Endodermal cell (in vitro differentiated cells): ENCODE data around the gene TEX261. TPM values are rescaled to one million over a fixed set of nuclear protein-coding genes. Genes with fewer than 3 reads are reported as not detected.

ENCODE experiments used
- DNase-seq: peaks from one replicate; pipeline ENCODE4 v3.0.0-alpha.2; 2017
- H3K27ac ChIP-seq: 2 replicates; pipeline ENCODE4 v1.5.1; 2013; ENCODE audit warnings: mild to moderate bottlenecking, low read depth, low read length, moderate library complexity
- H3K27me3 ChIP-seq: 2 replicates; pipeline ENCODE4 v1.6.1; 2013; ENCODE audit warnings: mild to moderate bottlenecking, low read length, moderate library complexity; ENCODE audit not compliant: insufficient read depth, control insufficient read depth, poor library complexity, severe bottlenecking
- H3K36me3 ChIP-seq: 2 replicates; pipeline ENCODE4 v1.7.0; 2013; ENCODE audit warnings: mild to moderate bottlenecking, low read length, moderate library complexity; ENCODE audit not compliant: control insufficient read depth, insufficient read depth
- H3K4me1 ChIP-seq: one replicate; pipeline ENCODE4 v1.7.0; 2013; ENCODE audit warnings: low read length; ENCODE audit not compliant: control insufficient read depth, insufficient read depth
- H3K4me3 ChIP-seq: 2 replicates; pipeline ENCODE4 v1.5.1; 2013; ENCODE audit warnings: mild to moderate bottlenecking, low read length, moderate library complexity
- H3K9ac ChIP-seq: 2 replicates; pipeline ENCODE4 v1.6.1; 2013; ENCODE audit warnings: mild to moderate bottlenecking, low read length, moderate library complexity; ENCODE audit not compliant: poor library complexity, severe bottlenecking; ENCODE audit errors: extremely low read depth
- H3K9me3 ChIP-seq: 2 replicates; pipeline ENCODE4 v1.6.1; 2013; ENCODE audit warnings: mild to moderate bottlenecking, low read length, moderate library complexity; ENCODE audit not compliant: control insufficient read depth
- H3K27ac Mint-ChIP-seq: 2 replicates; pipeline ENCODE4 v1.8.0; 2020; ENCODE audit warnings: mixed read lengths
- H3K27me3 Mint-ChIP-seq: 2 replicates; pipeline ENCODE4 v1.8.0; 2021; ENCODE audit warnings: mild to moderate bottlenecking, mixed read lengths; ENCODE audit not compliant: insufficient read depth
- H3K36me3 Mint-ChIP-seq: 2 replicates; pipeline ENCODE4 v1.8.0; 2020; ENCODE audit warnings: low read depth, mixed read lengths
- H3K4me1 Mint-ChIP-seq: 2 replicates; pipeline ENCODE4 v1.8.0; 2020; ENCODE audit warnings: mixed read lengths
- H3K4me3 Mint-ChIP-seq: 2 replicates; pipeline ENCODE4 v1.8.0; 2020; ENCODE audit warnings: mild to moderate bottlenecking, moderate library complexity, mixed read lengths
- H3K9me3 Mint-ChIP-seq: 2 replicates; pipeline ENCODE4 v1.8.0; 2020; ENCODE audit warnings: mild to moderate bottlenecking, mixed read lengths
- CTCF ChIP-seq: fragments of 200-600 bp; sonication (generic); conservative IDR thresholded peaks from 2 replicates; pipeline ENCODE4 v1.5.0; 2021; ENCODE audit warnings: antibody characterized with exemption, mild to moderate bottlenecking
- WGBS, 2 experiments: methylation state at CpG; one replicate each; pipeline versions ENCODE4 v1.1.5 to v1.1.7; 2013; ENCODE audit warnings: missing lambda C conversion rate in 2 of 2, mixed read lengths in 1 of 2; ENCODE audit not compliant: insufficient coverage in 1 of 2, insufficient read length in 1 of 2; 5-methylcytosine and 5-hydroxymethylcytosine counted together
- total RNA-seq, 2 donors: library from RNA; stranded (reverse); fragmentation: NEBNext Ultra II Directional in 1 of 2; extraction: Animal tissue kit (Norgen Biotek cat#: 25700) in 1 of 2; gene quantifications; 2 replicates in 1 of 2; 3 replicates in 1 of 2; pipeline ENCODE4 v1.2.1, GENCODE V29; 2021

Gene TEX261
- total RNA-seq, 2 donors from 2014 or later = 13.3 to 19.9 TPM

GRCh38 chr2:70981866-70982810, 12.5 kb downstream of the TEX261 start:
- Histone ChIP-seq H3K9ac (no peak overlapping the region), H3K36me3 (peaks cover 14% of the 10 kb centered on the region), H3K4me1 (peaks cover 3% of the 10 kb centered on the region), H3K27me3 (peaks cover 20% of the 10 kb centered on the region), H3K27ac (no peak overlapping the region), H3K4me3 (no peak overlapping the region), H3K9me3 (no peaks in the 10 kb centered on the region)
- H3K4me3 Mint-ChIP-seq = no peak overlapping the region
- no peak overlapping the region for H3K27ac Mint-ChIP-seq
- DNase-seq = peak; percentile 35
- WGBS, 2 experiments = 92 to 95% methylated on average over 11 to 14 of the region's 14 CpGs
- H3K36me3 Mint-ChIP-seq = peaks cover 14% of the 10 kb centered on the region
- no peaks in the 10 kb centered on the region for H3K9me3 Mint-ChIP-seq
- H3K4me1 Mint-ChIP-seq = no peaks in the 10 kb centered on the region
- no peak for TF ChIP-seq CTCF
- peaks cover 19% of the 10 kb centered on the region for H3K27me3 Mint-ChIP-seq

GRCh38 chr2:70981421-70981820, 13.3 kb downstream of the TEX261 start:
- Histone ChIP-seq H3K4me3 (no peak overlapping the region), H3K27ac (no peak overlapping the region), H3K27me3 (peaks cover 20% of the 10 kb centered on the region), H3K9me3 (no peaks in the 10 kb centered on the region), H3K36me3 (peaks cover 9% of the 10 kb centered on the region), H3K9ac (no peak overlapping the region), H3K4me1 (peaks cover 5% of the 10 kb centered on the region)
- Mint-ChIP-seq H3K27ac (no peak overlapping the region), H3K36me3 (peaks cover 7% of the 10 kb centered on the region), H3K27me3 (peaks cover 19% of the 10 kb centered on the region), H3K4me3 (no peak overlapping the region), H3K9me3 (no peaks in the 10 kb centered on the region), H3K4me1 (peaks cover 2% of the 10 kb centered on the region)
- WGBS, 2 experiments = 90% methylated on average over 2 of the region's 2 CpGs; no CpG with 5 or more reads in 1 of the 2 experiments
- TF ChIP-seq CTCF = no peak
- DNase-seq = peak; percentile 25

GRCh38 chr2:70979626-70980025, 15.0 kb downstream of the TEX261 start:
- H3K4me1 Mint-ChIP-seq = peaks cover 16% of the 10 kb centered on the region
- H3K36me3 Mint-ChIP-seq = no peaks in the 10 kb centered on the region
- H3K9me3 Mint-ChIP-seq = no peaks in the 10 kb centered on the region
- WGBS, 2 experiments = 91 to 100% methylated on average over 1 to 9 of the region's 9 CpGs
- peak overlapping the region; percentile 58 for H3K4me3 Mint-ChIP-seq
- Histone ChIP-seq H3K27ac (no peak overlapping the region), H3K4me1 (peaks cover 7% of the 10 kb centered on the region), H3K36me3 (no peaks in the 10 kb centered on the region), H3K9ac (no peak overlapping the region), H3K9me3 (no peaks in the 10 kb centered on the region), H3K27me3 (peaks cover 20% of the 10 kb centered on the region), H3K4me3 (no peak overlapping the region)
- peak; percentile 46 for DNase-seq
- no peak overlapping the region for H3K27ac Mint-ChIP-seq
- H3K27me3 Mint-ChIP-seq = peaks cover 19% of the 10 kb centered on the region
- no peak for TF ChIP-seq CTCF
